GM11168 (cell line): ENCODE data around the gene GDA.
"Not testable (repeated sequence)": the region's sequence is repeated elsewhere in the genome, so short reads cannot be mapped to it uniquely, and the experiment has no call there.

Experiments
- in situ Hi-C: fragments of 300-500 bp; cut with MboI; formaldehyde crosslinking; loops from one replicate; pipeline ENCODE4 v1.12.0; 2022; ENCODE audit warnings: low sequenced_read_pairs; ENCODE audit not compliant: unreplicated experiment

Gene GDA

DNA sequence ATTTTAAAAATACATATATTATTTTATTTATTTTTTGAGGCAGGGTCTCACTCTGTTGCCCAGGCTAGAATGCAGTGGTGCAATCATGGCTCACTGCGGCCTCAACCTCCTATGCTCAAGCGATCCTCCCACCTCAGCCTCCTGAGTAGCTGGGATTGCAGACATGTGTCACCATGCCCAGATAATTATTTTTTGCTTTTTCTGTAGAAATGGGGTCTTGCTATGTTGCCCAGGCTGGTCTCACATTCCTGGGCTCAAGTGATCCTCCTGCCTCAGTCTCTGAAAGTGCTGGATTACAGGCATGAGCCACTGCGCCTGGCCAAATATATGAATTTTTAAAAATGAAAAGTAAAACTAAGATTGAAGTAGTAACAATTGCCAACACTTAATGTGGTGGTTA, 121.1 kb downstream of the GDA start:
- in situ Hi-C loops = loop anchor here (10.0 to 25.0 kb wide), 2 partner anchors 236 to 458 kb away; no protein-coding TSS in a partner anchor

DNA sequence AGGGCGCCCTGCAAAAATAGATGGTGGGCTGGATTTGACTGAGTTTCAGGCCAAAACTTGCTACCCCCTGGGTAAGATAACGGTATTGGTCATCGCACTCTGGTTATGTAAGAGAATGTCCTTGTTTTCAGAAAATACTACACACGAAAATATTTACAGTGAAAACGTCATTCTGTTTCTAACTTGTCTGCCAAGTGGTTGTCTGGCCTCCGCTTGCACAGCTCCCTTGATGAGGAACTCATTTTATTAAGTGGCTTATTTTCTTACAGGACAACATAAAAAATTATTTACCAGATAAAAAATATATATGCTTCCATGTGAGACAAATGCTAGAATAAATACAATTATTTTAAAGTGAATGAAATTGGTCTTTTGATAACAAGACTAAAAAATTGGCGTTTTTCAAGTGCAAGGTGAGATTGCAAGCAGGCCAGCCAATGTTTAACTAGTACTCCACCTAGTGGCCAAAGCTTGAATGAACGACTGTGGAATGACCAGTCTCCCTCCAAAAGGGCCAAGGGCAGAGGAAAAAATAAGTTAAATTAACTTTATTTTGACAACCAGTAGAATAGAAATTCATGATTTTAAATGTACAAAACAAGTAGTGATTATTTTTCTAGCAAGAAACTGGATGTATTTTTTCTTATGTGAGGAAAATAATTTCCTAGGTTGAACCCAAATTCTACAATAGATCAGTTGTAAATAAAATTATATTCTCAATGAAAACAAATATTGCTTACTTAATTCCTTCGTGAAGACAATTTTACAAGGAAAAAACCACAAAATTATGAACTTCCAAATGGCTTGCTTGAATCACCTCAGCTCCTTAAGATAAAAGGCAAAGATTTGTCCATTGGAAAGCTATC, 122.6 kb downstream of the GDA start:
- in situ Hi-C loops = loop anchor here (10.0 to 25.0 kb wide), 2 partner anchors 237 to 460 kb away; no protein-coding TSS in a partner anchor

DNA sequence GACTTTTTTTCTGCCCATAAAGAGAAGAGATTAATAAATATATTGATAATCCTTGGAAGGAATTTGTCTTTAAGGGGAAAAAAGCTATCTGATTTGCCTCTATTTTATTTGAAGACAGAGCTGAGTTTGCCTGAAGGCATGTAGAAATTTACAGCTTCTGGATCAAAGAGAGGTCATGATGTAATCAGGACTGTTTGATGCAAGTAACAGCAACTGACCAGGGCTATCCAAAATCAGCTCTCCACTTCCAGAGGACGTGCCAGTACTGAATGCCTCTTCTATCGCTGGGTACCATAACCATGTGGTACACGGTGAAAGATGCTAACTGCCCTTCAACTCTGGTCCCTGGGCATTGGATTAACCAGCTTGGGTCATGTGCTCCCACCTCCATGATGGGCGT, 125.2 kb downstream of the GDA start:
- in situ Hi-C loops = loop anchor here (10.0 to 25.0 kb wide), 2 partner anchors 240 to 462 kb away; no protein-coding TSS in a partner anchor

DNA sequence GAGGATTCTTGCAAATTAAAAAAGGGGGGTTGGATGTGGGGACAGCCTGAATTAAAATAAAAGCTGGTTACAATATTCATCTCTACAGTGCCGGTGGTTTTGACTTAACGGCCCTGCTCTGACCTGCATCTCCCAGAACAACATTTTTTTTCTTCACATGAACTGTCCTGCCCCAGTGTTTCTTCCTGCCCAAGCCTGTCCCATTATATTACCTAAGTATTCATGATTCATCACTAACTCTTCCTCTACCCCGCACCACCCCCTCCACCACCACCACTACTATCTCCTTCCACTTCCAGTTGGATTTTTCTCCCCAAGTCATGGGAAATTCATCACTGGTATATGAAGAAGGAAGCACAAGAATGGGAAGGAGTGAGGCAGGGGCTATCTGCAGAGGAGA, 125.7 kb downstream of the GDA start:
- in situ Hi-C loops = loop anchor here (5.0 to 25.0 kb wide), 3 partner anchors 240 to 463 kb away; no protein-coding TSS in a partner anchor

DNA sequence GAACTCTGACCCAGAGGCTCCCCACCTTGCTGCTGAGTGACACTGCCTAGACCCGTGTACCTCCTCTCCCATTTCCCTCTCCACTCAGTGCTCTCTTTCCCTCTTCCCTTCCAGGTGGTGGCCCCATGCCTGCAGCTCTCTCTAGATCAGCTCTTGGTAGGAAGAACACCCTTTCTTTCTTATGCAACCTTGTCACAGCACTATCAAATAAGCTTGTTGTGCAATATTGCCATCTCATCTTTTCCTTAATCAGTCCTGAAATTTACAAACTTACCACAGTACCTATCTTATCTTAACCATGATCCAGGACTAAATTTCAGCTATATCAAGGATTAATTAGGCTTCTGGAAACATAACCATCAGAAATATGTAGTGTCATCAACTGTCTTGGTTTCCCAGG, 127.2 kb downstream of the GDA start:
- in situ Hi-C loops = loop anchor here (5.0 to 10.0 kb wide), 2 partner anchors 242 to 316 kb away; no protein-coding TSS in a partner anchor

DNA sequence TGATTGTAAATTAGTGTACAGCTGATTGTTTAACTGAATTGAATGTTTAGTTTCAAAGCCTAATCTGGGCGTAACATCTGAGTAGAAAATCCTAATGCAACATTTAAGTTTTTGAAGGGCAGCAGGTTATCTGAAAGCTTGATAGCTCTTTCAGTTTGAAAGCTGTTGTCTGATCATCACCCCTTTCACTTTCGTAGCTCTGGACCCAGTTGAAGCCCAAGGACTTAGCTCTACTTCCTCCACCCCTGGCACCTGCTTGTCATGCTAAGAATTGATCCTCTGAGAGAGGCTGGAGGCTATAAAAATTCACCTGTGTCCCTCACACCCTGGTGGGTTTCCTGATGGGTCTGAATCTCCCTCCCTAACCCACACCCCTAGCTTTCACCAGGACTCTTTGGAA, 129.7 kb downstream of the GDA start:
- in situ Hi-C loops = loop anchor here (5.0 to 10.0 kb wide), 2 partner anchors 244 to 313 kb away; no protein-coding TSS in a partner anchor

DNA sequence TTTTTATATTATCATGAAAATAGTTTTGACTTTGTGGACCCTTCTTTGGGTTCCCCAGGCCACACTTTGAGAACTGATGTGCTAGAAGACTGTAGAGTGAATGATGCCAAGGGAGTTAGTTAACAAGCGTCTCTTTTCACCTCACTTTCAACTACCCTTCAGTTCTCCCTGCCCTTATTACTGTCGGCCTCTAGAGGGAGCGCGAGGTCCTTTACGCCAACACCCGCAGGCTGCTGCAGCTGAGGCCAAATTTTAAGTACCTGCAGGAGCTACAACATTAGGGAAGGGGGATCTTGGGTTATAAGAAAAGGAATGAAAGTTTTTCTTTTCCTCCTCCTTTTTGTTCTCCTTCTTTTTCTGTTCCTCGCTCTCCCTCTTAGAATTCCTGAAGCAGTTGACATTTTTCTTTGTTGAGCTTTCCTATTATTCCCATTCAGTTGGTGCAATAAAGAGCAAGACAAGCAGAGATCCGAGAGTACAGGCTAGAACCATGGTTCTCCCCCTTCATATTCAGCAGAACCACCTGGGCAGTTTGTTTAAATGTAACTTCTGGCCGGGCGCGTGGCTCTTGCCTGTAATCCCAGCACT, 131.8 kb downstream of the GDA start:
- in situ Hi-C loops = loop anchor here (10.0 kb wide), 1 partner anchor 544 kb away; no protein-coding TSS in a partner anchor

DNA sequence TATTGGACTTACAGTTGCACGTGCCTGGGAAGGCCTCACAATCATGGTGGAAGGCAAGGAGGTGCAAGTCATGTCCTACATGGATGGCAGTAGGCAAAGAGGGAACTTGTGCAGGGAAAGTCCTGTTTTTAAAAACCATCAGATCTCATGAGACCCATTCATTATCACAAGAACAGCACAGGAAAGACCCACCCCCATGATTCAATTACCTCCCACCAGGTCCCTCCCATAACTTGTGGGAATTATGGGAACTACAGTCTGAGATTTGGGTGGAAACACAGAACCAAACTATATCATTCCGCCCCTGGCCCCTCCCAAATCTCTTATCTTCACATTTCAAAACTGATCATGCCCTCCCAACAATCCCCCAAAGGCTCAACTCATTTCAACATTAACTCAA, 140.2 kb downstream of the GDA start:
- in situ Hi-C loops = loop anchor here (10.0 kb wide), 1 partner anchor 535 kb away; no protein-coding TSS in a partner anchor

DNA sequence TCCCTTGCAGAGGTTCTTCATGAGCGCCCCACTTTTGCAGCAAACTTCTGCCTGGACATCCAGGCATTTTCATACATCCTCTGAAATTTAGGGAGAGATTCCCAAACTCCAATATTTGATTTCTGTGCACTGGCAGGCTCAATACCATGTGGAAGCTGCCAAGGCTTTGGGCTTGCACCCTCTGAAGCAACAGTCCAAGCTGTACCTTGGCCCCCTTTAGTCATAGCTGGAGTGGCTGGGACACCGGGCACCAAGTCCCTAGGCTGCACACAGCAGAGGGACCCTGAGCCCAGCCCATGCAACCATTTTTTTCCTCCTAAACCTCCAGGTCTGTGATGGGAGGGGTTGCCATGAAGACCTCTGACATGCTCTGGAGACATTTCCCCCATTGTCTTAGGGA, 141.1 kb downstream of the GDA start:
- in situ Hi-C loops = no loop called here

DNA sequence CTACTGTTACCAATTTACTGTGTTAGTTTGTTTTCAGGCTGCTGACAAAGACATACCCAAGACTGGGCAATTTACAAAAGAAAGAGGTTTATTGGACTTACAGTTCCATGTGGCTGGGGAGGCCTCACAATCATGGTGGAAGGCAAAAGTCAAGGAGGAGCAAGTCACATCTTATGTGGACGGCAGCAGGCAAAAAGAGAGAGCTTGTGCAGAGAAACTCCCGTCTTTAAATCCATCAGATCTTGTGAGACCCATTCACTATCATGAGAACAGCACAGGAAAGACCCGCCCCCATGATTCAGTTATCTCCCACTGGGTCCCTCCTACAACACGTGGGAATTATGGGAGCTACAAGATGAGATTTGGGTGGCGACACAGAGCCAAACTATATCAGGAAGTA, 142.3 kb downstream of the GDA start:
- in situ Hi-C loops = not testable (repeated sequence)

DNA sequence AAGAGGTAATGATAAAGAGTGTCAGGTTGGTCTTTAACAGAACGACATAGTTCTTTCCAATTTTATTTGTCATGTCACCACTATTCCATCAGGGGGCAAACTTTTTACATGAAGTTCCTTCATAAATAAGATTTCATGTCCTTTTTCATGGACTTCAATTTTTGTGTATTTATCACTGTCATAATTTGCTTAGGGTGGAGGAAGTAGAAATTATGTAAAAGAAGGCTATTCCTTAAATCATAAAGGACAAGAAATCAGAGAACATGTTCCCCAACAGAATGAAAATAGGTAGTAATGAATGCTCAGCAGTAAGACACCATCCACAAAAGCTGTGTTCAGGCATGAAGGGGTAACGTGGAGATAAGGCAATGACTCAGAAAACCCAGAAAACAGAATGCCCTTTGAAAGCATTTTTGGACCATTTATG, 143.0 kb downstream of the GDA start:
- in situ Hi-C loops = no loop called here

DNA sequence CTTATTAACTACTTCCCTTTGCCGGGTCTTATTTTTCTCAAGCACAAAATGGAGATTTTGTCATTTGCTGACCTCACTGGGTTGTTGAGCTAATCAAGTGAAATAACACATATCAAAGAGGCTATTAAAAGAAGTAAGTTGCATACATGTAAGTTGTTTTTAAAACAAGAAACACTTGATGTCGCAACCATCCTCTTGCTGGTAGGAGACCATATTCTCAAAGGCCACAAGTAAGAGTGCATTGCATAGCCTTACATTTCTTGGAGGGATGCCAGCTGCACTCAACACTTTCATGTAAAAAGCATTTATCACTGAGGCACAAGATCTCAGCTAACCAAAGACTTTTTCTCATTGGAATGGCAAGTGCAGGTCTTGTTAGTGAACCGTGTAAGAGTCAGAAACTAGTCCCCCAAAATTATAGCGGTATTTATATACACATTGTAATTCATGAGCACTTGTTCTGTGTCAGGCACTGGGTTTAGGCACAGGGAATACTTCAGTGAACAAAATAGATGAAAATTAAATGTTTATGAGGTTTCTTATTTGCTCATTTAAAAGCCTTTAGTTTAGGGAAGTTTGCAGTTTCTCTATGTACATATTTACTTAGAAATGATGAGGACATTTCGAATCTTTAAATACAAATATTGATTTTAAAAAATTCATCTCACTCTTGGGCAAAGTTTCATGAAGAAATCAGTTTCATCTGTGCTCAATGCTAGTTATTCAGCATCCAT, 143.8 kb downstream of the GDA start:
- in situ Hi-C loops = no loop called here

DNA sequence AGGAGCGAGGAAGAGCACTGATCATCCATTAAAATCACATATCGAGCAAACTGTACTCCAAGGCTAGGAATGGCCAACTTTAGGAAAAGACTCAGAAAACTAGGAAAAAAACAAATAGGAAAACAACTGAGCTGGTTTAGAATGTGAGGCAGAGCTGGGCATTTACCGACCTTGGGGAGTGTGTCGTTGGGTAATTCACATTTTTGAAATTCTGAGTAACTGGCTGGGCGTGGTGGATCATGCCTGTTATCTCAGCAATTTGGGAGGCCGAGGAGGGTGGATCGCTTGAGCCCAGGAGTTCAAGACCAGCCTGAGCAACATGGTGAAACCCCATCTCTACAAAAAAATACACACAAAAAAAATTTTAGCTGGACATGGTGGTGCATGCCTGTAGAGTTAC, 145.7 kb downstream of the GDA start:
- in situ Hi-C loops = no loop called here

DNA sequence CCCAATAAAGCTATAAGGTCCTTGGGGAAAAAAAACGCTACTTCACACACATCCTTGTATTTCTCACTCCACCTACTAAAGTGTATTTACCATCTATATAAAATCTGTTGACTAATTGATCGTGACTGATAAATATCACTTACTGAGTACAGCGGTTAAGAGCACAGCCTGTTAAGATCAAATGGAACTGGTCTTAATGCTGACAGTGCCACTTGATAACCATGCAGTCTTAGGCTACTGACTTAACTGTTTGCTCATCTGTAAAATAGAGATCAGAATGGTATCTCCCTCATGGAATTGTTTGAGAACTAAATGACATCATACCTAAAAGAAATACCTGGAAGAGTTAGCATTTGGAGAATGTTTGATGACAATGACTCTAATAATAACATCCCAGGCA, 148.3 kb downstream of the GDA start:
- in situ Hi-C loops = no loop called here

DNA sequence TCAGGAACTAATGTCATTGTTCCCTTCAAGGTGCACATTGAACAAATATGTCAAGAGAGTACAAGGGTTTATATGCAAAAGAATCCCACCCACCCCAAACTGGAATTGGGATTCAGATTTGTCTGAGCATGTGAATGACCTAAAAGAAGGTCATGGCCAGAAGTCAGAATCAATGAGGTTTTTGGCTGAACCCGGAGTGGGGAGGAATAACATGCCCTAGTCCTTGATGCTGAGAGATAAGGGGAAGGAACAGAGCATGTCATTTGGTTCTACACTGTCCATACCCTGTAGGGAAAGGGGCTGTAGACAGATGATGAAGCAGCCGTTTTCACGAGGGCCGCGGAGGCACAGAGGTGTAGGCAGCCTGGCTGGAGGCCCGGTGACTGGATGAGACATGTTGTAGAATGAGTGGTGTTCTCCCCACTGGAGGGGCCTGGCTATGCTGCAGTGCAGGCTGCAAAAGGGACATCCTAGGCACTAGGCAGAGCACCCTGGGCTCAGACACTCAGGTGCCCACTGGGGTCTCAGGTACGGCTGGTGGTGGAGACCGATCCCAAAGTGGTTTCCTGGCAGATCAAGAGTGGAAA, 149.9 kb downstream of the GDA start:
- in situ Hi-C loops = no loop called here

DNA sequence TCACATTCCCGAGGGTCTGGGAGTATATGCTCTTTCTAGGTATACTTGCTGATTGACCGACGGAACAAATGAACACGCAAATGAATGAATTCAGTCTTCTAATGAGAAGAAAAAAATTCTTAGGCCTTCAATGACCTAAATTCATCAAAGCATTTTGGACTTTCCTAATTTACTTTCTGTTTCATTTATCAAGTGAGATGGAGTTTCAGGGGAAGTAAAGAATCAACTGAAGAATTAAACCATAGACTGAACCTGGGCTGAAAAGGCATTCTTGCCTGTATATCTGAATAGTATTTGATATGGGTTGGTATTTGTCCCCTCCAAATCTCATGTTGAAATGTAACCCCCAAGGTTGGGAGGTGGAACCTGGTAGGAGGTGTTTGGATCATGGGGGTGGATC, 151.6 kb downstream of the GDA start:
- in situ Hi-C loops = no loop called here
